HL-60/S4 treated with phorbol 12-myristate 13-acetate at 8.2 ng/mL for 4 days and 3 days (cell line): ENCODE results near the gene LMO2.
"Not testable (repeated sequence)": the region's sequence is repeated elsewhere in the genome, so short reads cannot be mapped to it uniquely, and the experiment has no call there.

Experiments
- in situ Hi-C: fragments of 300-500 bp; cut with MboI; formaldehyde crosslinking; loops from 2 replicates; pipeline ENCODE4 v1.15.0; 2022; ENCODE audit warnings: low sequenced_read_pairs

The LMO2 gene

DNA sequence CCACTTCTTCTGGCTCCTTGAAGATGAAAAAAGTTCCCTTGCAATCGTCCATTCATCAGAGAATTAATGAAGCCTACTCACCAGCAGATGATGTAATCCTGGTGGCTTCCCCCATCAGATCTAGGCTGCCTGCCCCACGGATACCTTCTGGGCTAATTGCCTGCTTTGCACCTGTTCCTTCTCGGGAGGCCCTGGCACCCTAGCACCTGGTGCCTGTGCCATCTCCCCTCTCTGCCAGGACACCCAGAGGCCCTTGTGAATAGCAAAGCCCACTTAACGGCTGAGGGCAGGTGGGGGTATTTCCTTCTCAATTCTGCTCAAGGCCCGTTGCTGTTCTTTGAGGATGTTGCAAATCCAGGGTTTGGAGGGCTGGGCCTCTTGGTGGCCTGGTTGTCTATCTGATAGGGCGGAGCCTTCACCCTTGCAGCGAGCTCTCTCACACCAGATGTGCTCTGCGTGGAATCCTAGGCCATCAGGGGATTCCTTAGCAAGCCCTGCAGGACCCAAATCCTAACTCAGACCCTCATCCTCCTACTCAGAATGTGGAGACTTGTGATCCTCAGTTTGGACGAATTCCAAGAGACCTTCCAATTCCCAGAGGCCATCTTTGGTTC, at the start of gene LMO2:
Gene LMO2 (minus strand): TSS at position 363 of the 614 bp plus-strand sequence. CDS start 22,360 bp downstream, outside the sequence.
- in situ Hi-C loops = no loop called here

DNA sequence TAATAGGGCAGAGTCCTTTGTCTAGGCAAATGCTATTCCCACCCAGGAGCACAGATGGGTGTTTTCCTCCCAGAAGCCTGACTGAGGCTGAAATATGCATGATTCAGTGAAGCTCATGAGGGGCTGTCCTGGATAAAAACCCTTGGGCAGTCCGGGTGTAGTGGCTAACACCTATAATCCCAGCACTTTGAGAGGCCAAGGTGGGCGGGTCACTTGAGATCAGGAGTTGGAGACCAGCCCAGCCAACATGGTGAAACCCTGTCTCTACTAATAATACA, 48.6 kb upstream of the LMO2 start:
- in situ Hi-C loops = no loop called here

DNA sequence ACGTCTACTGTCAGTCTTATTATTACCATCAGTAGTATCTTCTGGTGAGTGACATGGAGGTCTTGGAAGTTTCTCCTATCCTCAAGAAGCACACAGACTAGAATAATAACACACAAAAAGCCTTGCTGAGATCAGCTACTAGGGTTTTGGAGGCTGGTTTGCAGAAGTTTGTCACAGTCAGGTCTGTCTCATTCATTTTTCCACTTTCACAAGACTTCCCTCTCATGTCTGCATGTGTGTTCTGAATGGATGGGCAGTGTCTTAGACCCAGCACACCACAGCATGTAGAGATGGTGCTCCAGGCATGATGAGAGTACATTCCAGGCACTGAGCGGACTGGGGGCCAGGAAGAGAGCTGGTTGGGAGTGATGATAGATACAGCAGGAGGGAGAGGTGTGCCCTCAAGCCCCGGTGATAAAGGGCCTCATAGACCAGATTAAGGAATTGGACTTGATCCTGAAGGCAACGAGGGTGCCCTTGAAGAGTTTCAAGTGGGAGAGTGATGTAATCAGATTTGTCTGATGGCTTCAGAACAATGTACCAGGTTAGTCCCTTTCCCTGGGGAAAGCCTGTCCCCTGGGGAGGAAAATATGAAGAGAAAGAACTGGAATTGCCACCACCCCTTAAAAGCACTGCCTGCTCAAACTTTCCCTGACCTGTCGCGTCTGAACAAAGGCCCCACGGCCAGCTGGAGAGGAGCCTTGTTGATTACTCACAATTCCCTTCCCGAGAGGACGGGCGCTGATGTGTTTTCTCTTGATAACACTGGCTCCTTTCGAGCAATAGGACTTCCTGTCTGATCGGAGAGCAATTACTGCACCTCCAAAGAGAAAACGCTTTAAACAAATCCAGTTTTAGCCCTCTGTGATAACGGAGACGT, 45.1 kb upstream of the LMO2 start:
- in situ Hi-C loops = no loop called here

DNA sequence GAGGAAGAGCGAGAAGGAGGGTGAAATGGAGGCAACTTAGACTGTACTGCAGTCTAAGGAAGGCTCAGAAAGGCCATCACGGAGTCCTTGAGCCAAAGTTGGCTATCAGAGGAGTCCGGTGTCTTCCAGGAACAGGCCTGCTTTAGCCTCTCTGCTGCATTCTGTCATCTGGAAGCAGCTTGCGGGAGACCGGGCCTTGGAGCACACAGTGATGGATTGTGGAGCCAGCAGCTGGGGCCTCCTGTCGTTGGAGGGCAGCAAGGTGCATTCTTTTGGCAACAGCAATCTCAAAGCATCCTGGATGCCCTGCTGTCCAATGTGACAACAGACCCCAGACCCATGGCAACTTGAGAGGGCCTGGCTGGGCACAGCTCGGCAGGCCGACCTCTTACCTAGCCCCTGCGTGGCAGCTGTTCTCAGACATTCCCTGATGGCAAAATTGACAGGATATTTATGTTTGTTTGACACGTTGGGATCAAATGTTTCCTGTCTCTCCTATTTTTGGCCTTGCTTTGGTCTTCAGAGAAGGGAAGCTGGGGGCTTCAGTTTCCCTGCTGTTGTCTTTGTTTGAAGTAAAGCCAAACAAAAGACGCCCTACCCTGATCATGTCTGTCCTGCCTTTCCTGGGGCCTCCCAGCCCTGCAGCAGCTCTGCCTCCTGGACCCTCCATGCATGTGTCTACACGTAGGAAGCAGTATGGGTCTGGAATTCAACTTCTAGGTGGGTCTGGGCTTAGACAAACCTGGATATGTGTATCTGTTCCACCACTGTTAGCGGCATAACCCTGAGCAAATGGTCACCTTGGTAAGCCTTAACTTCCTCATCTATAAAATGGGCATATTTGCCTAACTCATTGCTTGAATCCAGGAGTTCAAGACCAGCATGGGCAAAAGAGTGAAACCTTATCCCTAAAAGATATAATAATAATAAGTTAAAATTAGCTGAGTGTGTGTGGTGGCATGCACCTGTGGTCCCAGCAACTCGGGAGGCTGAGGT, 43.9 kb upstream of the LMO2 start:
- in situ Hi-C loops = no loop called here

DNA sequence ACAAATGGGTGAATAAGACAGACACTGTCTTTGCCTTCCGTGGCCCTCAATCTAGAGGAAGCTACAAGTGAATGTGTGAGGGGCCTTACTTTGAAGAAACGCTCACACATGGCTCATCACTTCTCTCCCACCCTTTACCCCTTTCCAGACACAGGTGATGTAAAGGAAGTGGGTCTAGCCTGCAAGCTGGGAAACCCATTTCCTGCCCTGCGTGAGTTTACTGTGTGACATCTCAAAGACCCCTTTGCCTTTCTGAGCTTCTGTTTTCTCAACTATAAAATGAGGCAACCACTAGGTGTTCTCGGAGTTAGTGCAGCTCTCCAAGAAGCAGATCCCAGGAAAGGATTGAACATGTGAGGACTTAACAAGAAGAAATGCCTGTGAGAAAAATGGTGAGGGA, 43.1 kb upstream of the LMO2 start:
- in situ Hi-C loops = no loop called here

DNA sequence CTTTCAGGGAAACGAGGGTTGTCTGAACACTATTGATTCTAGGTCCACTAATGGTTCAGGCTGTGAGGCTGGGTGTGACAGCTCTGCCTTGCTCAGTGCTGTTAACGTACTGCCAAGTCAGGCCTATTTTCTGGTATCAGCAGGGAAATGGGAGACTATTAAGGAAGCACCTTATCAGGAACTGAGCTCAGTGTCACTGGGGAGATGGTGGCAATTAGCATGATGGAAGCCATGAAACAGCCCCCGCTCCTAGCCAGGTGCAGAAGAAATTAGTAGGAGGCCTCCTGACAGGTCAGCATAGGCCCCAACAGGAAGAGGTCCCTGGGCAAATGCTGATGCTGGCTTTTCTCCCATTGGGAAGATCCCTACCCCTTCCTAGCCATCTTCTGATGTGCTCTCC, 42.6 kb upstream of the LMO2 start:
- in situ Hi-C loops = no loop called here

DNA sequence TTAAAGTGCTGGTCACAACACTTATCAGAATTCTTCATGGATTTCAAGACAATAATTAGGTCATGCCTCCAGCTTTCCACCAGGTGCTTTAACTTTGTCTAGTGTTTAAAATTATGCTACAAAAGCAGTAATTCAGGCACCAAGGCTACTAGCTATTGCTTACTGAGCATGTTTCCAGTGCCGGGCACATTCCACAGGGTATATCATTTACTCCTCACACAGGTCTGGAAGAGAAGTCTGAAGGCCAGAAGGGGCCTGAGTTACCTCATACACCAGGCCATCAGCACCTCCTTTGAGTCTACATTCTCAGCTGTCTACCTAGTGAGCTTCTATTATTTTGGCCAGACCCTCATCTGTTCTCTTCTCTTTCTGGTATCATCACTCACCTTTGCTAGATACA, 41.7 kb upstream of the LMO2 start:
- in situ Hi-C loops = no loop called here

DNA sequence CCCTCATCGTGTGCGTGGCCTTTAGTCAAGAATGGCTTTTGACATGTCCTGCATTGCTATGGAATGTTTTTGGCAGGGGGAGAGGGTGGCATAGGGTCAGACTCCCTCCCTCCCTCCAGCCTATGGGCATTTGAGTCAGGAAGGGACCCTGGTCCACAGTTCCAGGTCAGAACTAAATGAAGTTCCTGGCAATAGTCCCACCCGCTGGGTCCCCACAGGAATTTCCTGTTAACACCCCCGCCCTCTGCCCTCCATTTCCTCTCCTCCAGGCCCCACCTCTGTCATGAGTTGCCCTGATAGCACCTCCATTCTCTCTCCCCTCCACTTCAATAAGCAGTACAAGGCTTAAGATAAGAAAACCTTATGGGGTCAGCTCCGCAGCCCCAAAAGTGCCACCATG, 40.8 kb upstream of the LMO2 start:
- in situ Hi-C loops = no loop called here

DNA sequence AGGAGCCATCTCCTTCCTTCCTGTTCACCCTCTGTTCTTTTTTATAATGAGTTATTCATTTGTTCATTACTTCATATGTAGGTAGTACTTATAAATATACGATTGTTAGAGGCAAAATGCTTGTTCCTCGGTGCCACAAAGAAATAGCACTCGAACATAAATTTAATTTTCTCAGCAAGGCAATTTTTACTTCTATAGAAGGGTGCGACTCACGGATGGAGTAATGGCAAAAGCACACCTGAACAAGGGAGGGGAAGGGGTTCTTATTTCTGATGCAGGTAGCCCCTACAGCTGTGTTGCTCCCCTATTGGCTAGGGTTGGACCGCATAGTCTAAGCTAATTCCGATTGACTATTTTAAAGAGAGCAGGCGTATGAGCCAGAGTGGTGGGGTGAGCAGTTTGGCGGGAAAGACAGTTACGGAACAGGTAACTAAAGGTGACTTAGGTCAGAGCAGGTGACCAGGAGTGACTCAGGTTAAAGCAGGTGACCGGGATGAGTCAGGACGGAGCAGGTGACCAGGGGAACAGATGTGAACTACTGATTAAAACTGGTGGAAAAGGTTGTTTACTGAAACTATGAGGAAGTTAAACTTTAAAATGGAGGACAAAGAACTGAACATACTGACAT, 40.0 kb upstream of the LMO2 start:
- in situ Hi-C loops = not testable (repeated sequence)

DNA sequence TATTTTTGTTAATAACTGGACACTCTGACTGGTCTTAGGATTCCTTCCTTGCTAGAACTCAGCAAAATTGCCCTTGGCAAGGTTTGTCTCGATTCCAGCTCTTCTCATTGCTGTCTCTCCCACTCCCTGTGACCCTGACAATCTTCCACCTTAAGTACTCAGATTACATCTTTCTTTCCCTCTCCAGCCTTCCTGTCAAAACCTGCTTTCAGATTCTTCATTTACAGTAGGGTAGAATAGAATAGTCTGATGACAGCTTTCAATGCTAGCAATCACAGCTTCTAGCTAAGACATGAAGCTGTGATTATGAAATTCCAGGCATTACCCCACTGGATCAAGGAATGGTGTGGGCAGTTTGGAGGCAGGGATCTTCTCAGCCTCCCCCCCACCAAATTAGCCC, 39.2 kb upstream of the LMO2 start:
- in situ Hi-C loops = no loop called here

DNA sequence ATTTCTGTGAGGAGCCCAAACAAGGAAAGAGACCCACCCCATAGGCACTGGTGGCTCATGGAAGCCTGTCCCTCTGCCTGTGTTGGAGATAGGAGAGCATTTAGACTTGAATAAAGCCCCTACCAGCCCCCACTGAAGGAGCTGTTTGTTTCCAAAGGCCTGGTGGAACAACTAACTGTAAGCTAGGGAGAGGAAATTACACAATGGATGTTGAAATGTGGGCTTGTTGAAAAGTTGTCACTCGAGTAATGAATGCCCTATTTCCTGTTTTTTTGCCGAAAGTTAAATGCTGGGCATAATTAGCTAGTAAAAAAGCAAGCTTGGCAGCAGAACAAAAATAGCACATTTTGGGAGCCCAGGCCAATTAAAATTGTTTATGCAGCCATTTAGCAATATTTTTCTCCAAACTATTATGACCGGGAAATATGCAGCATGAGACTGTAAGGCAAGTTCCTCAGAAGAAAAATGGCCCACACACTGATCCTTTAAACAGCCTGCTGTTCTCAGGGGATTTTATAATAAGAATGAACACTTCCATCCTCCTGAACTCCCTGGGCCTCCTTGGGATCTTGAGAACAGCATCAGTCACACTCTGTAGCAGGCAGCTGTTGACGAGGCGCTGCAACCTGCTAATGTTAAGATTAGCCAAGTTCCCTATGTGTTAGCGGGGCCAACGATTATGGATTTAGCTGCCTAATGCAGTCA, 38.6 kb upstream of the LMO2 start:
- in situ Hi-C loops = no loop called here

DNA sequence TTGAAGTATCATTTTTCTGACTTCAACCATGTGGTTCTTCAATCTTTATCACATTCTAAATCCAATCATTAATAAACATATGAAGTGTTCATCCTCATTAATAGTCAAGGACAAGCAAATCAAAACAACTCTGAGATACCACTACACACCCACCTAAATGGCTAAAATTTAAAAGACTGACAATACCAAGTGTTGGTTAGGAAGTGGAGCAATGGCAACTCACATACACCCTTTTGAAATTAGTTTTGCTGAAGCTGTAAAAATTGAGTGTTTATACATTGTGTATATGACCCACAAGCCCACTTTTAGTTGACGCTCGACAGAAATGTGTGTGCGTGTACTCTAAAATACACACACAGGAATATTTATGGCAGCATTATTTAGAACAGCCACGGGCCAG, 36.7 kb upstream of the LMO2 start:
- in situ Hi-C loops = no loop called here

DNA sequence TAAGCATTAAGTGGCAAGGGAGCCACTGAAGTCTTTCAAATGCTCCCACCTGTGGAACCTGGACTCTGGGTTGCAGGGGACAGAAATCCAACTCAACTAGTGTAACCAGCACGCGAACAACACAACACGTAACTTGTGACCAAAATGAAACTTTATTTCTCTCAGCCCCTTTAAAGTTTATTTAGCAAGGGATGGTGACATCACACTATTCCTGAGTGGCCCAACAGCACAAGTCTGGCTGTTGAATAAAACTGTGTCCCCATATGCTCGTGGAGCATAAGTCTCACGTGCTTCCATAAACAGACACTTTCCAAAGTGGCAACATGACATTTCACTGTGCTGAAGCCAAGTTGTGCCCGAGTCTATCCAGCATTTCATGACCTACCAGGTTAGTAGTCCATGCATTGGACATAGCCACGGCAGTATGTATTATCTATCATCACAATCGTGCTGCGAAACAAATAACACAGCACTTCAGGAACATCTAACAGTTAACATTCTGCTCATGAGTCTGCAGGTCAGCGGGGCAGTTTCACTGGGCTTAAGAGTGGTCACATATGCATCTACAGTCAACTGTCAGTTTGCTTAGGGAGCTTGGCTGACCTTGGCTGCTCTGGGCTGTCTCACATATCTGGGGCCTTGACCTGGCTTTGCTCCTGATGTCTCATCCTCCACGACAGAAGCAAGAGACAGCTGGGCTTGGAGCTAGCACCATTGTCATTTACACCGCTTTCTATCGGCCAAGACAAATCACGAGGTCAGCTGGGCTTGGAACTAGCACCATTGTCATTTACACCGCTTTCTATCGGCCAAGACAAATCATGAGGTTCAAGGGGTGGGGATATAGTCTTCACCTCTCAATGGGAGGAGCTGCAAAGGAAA, 35.0 kb upstream of the LMO2 start:
- in situ Hi-C loops = no loop called here

DNA sequence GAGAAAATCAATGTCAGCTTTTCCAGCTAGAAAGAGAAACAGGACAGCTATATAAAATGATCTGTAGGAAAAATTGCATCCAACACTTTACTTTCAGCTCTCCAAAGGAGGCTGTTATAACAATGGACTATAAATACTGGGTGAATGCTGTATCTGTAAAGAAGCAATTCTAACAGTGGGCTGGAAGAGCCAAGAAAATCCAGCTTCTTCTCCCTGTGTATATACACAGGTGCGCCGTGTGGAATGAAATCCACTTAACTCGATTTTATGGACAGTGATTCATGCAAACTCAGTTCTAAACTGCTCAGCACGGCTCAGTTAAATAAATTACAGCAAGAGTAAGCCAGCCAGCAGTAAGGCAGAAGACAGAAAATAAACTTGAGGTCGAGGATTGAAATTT, 32.5 kb upstream of the LMO2 start:
- in situ Hi-C loops = no loop called here

DNA sequence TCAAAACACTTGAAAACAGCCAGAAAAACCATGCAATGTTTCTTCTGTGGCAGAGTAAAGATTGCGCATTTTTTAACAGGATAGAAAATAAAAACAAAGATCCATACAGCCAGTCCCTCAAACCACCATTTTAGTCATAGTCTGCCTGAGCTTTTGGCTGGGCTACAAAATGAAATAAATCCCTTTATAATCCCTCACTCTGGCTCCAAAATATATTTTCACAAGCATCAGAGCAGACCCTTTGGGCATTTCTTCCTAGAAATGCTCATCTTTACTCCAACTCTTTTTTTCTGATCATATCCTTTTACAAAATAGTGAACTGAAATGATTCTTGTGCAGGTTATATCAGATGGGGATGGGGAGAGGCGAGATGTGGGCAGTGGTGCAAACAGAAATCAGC, 31.8 kb upstream of the LMO2 start:
- in situ Hi-C loops = no loop called here

DNA sequence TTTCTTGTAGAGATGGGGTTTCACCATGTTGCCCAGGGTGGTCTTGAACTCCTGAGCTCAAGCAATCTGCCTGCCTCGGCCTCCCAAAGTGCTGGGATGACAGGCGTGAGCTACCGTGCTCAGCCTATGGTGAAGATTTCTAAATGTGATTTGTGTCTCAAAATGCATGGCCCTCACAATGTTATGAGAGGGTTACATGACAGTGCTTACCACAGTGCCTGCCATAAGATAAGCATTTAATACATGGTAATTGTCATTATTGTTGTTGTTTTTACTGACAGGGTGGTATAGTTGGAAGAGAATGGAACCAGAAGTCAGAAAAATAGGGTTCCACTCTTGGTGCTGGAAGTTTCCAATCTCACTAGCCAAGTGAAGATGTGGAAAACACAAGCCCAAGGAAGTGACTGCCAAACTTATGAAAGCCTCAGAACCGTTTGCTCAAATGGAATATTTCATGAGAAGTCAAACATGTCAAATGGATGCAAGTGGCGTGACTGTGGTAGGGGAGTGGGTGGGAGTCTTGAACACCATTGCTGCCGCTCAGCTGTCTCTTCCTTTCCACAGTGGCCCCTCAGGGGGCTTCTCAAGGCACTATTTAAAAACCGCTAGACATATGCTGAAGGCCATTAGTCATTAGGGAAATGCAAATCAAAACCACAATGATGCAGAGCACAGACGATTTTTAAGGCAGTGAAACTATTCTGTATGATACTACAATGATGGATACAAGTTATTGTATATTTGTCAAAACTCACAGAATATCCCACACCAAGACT, 29.1 kb upstream of the LMO2 start:
- in situ Hi-C loops = no loop called here

DNA sequence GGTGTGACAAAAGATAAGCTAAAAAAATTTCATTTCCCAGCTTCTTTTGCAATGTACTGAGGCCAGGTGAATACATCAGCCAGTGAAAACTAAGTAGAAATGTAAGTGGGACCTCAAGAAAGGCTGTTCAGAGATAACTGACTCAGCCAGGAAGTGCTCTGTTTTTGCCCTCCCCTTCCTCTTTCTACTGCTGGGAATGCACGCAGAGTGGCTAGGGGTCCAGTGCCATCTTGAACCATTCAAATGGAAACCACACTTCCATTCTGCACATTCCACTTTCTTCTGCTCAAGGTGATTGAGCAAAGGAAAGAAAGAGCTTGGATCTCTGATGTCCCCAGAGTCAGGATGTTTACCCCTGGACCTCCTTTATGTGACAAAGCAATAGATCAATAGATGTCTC, 27.8 kb upstream of the LMO2 start:
- in situ Hi-C loops = no loop called here

DNA sequence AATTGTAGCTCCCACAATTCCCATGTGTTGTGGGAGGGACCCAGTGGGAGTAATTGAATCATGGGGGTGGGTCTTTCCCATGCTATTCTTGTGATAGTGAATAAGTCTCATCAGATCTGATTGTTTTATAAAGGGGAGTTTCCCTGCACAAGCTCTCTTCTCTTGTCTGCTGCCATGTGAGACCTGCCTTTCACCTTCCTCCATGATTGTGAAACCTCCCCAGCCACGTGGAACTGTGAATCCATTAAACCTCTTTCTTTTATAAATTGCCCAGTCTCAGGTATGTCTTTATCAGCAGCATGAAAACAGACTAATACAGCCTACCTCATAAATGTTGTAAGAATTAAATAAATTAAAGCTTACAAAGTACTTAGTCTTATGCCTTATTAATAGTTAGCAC, 25.5 kb upstream of the LMO2 start:
- in situ Hi-C loops = not testable (repeated sequence)

DNA sequence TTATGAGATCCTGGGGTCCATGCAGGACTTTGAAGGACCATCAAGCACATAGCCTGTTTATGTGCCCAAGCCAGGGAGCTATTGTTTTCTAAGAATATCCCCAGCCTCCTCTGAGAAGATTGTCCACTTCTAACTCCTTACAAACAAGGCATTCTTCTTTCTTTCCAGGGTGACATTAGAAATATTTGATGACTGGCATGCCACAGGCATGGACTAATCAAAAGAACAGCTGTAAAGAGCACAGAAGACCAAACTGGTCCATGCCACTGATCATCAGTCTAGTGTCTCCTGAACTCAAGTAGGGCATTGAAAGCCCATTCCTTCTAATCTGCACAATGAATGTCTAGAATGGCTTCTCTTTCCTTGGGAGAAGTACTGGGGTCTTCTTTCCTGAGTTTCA, 24.9 kb upstream of the LMO2 start:
- in situ Hi-C loops = no loop called here
